GM19452 (cell line): Measurements from ENCODE around the gene GPR137B.

Experiments used
- ATAC-seq: cut with Tn5 transposase; IDR thresholded peaks from one replicate; pipeline ENCODE4 v1.9.1; 2021; ENCODE audit not compliant: unreplicated experiment

The GPR137B gene

GRCh38 chr1:236253119-236253518, 110.8 kb downstream of the GPR137B start:
- ATAC-seq = no peak

GRCh38 chr1:236253918-236254637, 111.7 kb downstream of the GPR137B start:
- no peak for ATAC-seq

DNA sequence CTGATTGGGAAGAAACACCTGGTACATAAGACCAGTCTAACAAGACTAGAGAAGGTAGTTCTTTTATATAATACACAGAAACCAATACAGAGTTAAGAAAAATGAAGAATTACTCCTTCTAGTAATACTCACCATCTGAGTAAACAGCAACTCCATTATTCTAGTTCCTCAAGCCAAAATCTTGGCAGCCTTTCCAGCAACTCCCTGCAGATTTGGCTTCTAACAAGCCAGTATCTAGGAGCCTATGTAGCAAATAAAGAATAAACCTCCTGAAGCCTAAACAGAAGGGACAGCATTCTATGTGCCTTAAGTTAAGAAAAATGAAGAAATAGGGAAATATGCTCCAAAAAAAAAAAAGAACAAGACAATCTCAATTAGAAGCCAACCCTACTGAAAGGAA, 114.9 kb downstream of the GPR137B start:
- no peak for ATAC-seq

DNA sequence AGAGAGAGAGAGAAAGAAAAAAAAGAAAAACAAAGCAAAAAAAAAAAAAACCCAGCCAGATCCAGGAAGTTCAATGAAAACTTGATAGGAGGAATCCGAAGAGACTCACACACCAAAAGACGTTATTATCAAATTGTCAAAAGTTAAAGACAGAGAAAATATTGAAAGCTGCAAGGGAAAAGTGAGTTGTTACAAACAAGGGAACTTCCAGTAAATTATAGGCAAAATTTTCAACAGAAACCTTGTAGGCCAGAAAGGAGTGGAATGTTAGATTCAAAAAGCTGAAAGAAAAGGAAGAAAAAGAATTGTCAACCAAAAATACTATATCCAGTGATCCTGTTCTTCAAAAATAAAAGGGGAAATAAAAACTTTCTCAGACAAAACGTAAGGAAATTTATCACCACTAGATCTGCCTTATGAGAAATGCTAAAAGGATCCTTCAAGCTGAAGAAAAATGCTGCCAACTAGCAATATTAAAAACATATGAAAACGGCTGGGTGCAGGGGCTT, 115.8 kb downstream of the GPR137B start:
- no peak for ATAC-seq
